Measurements from ENCODE around the gene FAHD1.

FAHD1 gene

DNA sequence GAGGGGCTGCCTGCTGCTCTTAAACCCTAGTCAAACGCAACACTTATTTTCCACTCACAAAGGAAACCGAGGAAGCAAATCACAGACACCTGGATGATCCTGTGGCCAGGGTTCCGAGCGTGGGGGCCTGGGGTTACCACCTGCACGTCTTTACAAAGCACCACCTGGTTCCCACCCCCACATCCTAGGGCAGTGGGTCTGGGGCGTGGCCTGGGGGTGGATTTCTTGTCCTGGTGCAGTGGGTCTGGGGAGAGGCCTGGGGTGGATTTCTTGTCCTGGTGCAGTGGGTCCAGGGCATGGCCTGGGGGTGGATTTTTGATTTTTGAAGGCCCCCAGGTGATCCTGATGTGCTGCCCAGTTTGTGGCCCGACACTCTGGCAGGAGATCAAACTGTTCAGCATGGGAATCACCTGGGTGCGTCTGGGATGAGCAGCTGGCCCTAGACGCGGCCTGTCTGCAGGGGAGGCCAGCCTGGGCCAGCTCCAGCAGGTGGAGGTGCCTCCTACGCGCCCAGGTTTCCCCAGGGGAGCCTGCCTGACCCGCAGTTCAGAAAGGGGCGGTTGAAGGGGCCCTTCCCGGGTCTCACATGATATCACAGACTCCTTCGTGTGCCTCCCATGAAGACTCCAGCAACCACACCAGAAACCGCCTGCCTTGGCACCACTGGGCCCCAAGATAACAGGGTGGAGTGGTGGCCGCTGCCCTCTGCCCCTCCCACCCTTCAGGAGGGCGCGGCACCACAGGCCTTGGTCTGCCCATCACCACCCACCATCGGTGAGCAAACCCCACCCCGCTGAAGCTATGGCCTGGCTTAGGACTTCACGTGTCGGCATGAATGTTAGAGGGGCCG is 6.7 kb upstream of the FAHD1 start:
- TF ChIP-seq, protein P1, sequence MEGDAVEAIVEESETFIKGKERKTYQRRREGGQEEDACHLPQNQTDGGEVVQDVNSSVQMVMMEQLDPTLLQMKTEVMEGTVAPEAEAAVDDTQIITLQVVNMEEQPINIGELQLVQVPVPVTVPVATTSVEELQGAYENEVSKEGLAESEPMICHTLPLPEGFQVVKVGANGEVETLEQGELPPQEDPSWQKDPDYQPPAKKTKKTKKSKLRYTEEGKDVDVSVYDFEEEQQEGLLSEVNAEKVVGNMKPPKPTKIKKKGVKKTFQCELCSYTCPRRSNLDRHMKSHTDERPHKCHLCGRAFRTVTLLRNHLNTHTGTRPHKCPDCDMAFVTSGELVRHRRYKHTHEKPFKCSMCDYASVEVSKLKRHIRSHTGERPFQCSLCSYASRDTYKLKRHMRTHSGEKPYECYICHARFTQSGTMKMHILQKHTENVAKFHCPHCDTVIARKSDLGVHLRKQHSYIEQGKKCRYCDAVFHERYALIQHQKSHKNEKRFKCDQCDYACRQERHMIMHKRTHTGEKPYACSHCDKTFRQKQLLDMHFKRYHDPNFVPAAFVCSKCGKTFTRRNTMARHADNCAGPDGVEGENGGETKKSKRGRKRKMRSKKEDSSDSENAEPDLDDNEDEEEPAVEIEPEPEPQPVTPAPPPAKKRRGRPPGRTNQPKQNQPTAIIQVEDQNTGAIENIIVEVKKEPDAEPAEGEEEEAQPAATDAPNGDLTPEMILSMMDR (IDR thresholded peaks at IDR 0.05; ENCODE audit: low read depth, low read length): no peak
- no peak for DNase-seq (ENCODE audit: extremely low read depth, low read depth)

- DNase-seq (ENCODE audit: extremely low read depth, low read depth): no peak
- TF ChIP-seq, protein P1 (IDR thresholded peaks at IDR 0.05; ENCODE audit: low read depth, low read length): no peak
Observed at GRCh38 chr16:1820946-1821290, 6.1 kb upstream of the FAHD1 start.

- DNase-seq (ENCODE audit: extremely low read depth, low read depth): no peak
- TF ChIP-seq, protein P1 (IDR thresholded peaks at IDR 0.05; ENCODE audit: low read depth, low read length): no peak
Observed at GRCh38 chr16:1821861-1822611, 5.0 kb upstream of the FAHD1 start.

- DNase-seq (ENCODE audit: extremely low read depth, low read depth): no peak
- TF ChIP-seq, protein P1 (IDR thresholded peaks at IDR 0.05; ENCODE audit: low read depth, low read length): no peak
Observed at GRCh38 chr16:1822801-1823200, 4.2 kb upstream of the FAHD1 start.

GRCh38 chr16:1823821-1824220 is 3.2 kb upstream of the FAHD1 start:
- DNase-seq (ENCODE audit: extremely low read depth, low read depth): no peak
- TF ChIP-seq, protein P1 (IDR thresholded peaks at IDR 0.05; ENCODE audit: low read depth, low read length): no peak

DNA sequence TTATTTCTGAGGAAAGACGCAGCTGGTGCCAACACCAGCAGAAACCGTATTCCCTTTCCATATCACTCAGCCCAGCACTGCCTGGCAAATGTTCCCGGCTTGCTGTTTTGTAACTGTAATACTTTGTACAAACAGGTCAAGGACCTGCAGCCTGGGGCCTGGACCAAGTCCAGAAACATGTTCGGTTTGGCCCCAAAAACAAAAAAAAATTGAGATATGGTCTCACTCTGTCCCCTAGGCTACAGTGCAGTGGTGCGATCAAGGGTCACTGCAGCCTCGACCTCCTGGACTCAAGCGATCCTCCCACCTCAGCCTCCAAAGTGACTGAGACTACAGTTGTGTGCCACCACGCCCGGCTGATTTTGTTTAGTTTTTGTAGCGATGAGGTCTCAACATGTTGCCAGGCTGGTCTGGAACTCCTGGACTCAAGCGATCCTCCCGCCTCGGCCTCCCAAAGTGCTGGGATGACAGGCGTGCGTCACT is 1.6 kb upstream of the FAHD1 start:
- TF ChIP-seq, protein P1 (IDR thresholded peaks at IDR 0.05; ENCODE audit: low read depth, low read length): no peak
- DNase-seq (ENCODE audit: extremely low read depth, low read depth): no peak

Data from AG09319 (cell line).